GM19395 (cell line): ENCODE data around the gene PFKFB4.

ENCODE experiments used
- ATAC-seq: cut with Tn5 transposase; IDR thresholded peaks from one replicate; pipeline ENCODE4 v1.9.1; 2021; ENCODE audit warnings: mild to moderate bottlenecking, moderate library complexity; ENCODE audit not compliant: unreplicated experiment

PFKFB4 gene

GRCh38 chr3:48468329-48468731 is 88.3 kb downstream of the PFKFB4 start:
- no peak for ATAC-seq
